HG02970 (cell line): ENCODE data around the gene PARD3.

Experiments used
- ATAC-seq: cut with Tn5 transposase; IDR thresholded peaks from one replicate; pipeline ENCODE4 v1.9.1; 2021; ENCODE audit warnings: mild to moderate bottlenecking, moderate library complexity, moderate number of reproducible peaks; ENCODE audit not compliant: unreplicated experiment, low FRiP score

PARD3 gene

GRCh38 chr10:34599026-34599795 is 215.9 kb downstream of the PARD3 start:
- ATAC-seq = no peak

- no peak for ATAC-seq
Observed at GRCh38 chr10:34596351-34596750, 218.7 kb downstream of the PARD3 start.

- ATAC-seq = no peak
Observed at GRCh38 chr10:34593930-34594329, 221.2 kb downstream of the PARD3 start.

GRCh38 chr10:34593374-34593890 is 221.7 kb downstream of the PARD3 start:
- ATAC-seq = no peak

DNA sequence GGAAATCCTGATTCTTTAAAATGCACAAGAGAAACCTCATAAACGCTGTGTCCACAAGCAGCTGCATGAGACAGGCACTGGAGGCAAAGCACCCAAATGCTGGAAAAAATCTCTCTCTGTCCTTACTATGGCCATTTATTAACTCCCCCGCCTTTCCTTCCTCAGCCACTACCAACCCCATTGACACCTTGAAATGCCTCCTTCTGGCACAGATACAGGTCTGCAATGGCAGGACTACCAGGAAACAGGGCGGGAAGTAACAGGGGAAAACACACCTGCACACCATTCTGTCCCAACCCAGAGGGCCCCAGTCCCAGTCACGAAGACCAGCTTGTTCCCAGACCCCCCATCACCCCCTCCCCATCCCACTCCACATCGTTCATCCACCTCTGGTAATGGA is 224.3 kb downstream of the PARD3 start:
- ATAC-seq = no peak

DNA sequence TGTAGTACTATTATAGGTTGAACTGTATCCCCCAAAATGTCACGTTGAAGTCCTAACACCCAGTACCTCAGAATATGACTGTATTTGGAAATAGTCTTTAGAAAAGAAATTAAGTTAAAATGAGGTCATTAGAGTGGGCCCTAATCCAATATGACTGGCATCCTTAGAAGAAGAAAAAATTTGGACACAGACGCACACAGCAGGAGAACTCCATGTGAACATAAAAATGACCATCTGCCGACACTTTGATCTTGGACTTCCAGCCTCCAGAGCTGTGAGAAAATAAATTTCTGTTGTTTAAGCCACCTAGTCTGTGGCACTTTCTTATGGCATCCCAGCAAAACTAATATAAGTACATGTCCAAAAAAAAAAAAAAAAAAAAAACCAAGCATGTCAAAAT is 225.8 kb downstream of the PARD3 start:
- no peak for ATAC-seq

DNA sequence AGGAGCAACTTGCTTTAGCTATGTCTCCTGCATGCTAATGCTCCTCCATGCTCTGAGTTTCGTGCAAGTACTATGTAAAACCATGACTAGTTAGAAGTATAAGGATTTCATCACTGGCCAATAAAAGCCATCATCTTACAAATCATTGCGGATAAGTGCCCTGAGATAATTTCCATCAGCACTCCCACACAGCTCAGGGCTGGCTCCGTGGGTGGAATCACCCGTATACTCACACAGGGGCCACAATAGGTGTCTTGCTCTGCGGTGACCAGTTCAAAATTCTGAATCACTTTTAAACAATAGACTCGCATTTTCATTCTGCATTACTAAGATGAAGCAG is 227.4 kb downstream of the PARD3 start:
- no peak for ATAC-seq

GRCh38 chr10:34587002-34587679 is 228.0 kb downstream of the PARD3 start:
- ATAC-seq = no peak

DNA sequence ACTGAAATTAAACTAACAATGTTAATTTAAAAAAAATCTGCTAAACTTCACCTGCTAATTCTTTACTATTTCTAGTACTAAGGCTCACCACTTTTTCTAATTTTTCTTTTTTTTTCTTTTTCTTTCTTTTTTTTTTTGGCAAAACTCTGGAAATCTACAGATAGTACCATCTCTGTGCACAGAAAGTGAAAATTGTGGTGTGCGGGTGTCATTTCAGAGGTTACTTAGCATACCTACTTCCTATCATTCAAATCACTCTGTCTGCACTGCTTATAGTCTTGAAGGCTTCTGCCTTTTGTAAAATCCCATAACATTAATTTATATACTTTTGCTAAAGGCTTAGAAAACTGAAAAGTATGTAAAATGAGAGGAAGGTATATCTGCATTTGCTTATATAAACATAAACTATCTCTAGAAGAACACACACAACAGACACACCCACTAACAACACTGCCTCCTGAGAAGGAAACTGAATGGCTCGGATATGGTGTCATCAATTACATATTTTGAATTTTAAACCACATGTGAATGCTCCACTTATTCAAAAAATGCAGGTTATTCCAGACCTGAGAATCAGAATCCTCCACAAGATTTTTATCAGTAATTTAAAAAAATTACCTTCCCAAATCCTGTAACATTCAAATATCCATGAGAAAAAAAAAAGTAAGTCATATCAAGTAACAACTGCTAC is 229.5 kb downstream of the PARD3 start:
- no peak for ATAC-seq

- no peak for ATAC-seq
Observed at GRCh38 chr10:34584164-34584563, 230.9 kb downstream of the PARD3 start.

DNA sequence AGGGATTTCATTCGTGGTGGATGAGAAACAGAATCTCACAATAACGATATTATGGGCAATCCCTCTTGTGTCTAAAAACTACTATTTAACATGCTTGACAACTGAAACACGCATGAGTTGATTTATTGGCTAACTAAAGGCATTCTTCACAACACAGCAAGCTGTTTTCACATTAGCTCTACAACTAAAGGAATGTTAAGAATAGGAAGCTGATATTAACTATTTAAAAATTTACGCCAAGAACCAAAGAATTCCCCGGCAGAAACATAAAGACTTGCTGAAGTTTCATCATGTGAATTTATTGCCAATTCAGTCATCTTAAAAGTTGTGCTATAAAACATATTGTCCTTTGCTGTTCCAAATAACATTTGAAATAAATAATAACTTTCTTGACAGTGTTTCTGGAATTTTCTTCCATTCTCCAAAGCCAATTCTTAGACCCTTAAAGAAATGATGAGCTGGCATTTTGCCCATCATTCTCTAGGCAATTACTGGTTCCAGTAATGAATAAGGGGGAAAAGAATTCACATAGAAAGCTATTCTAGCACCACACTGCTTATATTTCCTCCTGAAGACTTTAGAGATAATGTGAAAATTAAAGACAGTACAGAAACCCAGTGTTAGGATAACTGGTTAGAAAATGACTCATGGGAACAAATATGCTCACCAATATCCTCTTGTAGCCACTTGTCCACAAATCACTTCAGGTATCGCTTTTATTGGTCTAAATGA is 233.1 kb downstream of the PARD3 start:
- no peak for ATAC-seq

GRCh38 chr10:34580643-34581042 is 234.5 kb downstream of the PARD3 start:
- ATAC-seq = no peak

DNA sequence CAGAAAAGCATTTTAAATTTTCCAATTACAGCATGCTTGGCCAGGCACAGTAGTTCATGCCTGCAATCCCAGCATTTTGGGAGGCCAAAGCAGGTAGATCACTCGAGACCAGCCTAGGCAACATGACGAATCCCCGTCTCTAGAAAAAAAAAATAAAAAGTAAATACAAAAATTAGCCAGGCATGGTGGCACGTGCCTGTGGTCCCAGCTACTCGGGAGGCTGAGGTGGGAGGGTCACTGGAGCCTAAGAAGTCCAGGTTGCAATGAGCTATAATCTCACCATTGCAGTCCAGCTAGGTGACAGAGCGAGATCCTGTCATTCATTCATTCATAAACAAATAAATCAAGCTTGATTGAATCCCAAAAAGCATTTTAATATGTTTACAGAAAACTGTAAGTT is 234.9 kb downstream of the PARD3 start:
- ATAC-seq = no peak

DNA sequence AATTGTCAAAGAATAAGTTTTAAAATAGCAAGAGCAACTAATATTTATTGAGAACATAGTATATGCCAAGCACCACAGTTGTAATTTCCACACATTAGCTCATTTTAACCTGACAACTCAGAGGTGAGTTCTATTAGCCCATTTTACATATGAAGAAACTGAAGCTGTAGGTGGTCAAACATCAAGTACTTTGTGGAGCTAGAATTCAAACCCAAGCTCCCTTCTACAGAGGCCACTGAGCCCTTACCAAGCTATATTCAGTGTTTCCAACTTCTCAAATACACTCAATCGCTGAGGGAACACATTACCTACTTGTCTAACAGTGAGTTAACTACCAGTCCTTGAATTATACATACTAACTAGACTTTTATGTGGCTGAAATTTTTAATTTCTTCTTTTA is 236.6 kb downstream of the PARD3 start:
- no peak for ATAC-seq

DNA sequence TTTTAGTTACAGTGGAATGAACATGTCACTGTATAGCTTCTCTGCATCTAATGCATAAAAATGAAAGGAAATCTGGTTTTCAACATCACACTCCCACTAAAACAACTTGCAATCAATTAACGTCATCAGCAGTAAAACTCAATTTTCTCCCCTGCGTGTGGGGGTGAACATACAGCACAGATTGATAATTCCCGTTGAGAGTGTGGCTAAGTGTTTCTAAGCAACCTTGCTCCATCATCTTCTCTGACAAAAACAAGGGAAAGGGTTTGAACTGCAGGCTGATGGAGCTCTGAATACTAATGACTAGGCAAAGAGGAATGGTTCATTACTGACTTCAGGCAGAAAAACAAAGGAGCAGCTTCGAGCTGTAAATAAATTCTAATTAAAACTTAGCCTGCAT is 238.3 kb downstream of the PARD3 start:
- no peak for ATAC-seq

DNA sequence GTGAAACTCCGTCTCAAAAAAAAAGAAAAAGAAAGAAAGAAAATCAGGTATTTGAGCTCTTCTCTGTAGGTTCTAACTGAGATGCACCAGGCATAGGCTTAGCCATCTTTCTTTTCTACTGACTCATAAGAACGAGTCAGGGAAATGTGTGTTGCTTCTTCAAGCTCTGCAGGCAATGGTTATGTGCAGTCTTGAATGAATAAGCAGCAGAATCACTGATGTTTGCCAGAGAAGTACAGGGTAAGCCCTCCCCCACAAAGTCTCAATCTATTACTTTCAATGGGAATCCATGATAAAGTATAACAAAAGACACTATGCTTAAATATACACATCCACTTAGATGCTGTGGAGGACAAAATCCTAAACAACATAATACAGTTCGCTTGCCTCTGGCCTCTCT is 239.2 kb downstream of the PARD3 start:
- ATAC-seq = no peak

DNA sequence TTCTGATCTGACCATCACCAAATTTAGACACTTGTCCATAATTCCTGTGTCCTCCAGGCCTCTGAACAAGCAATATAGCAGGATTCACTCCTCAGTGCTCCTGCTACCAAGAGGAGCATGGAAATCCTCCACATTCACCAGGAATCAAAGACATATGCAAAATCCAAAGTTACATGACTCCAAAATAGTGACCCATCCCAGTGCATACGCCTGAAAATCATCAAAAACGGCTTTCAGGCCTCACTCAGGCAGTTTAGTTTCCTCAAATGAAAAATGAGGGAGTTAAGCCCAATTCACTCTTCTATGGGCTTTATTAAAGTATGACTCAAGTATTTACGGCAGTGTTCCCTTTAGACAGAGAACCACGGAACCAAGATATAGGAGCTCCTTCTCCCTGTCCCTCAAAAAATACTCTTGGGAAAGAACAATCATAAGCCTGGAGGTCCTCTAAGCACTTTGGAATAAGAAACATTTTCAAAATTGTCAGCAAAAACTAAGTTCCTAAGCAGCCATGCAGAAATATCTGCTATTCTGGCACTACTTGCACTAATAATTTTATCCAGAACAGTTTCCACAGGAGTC is 240.7 kb downstream of the PARD3 start:
- no peak for ATAC-seq

DNA sequence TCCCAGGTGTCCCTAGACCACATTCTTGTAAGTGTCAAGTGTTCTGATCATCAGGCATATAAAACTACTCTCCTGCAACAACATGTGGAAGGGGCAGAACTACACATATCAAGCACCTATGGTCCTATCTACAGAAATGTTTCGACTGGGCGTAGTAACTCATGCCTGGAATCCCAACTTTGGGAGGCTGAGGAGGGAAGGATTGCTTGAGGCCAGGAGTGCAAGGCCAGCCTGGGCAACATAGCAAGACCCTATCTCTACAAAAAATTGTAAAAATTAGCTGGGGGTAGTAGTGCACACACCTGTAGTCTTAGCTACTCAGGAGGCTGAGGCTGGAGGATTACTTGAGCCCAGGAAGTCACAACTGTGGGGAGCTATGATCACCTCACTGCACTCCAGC is 244.2 kb downstream of the PARD3 start:
- ATAC-seq = no peak

DNA sequence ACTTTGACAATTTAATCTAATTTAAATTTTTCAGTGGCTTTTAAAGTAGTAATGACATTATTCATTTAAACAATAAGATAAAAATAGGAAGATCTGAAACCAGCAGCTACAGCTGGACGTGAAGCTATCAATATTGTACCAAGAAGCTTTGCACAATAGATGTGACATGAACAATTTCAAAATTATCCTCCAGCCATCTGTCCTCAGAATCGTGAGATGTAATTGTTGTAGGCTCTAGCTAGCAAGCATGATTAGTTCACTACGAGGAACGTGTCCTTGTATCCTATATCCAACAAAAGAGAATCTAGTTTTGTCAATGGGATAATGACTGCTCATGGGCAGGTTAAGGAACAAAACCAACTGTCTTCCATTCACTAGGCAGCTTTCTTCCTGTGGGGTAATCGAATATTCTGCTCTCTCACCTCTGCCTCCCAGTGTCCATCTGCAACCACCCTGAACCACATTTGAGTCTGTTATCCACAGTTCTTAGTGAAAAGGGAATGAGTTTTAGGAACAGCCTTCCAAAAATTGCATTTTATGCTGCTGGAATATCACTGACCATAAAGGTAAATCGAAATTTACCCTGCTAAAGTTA is 247.3 kb downstream of the PARD3 start:
- no peak for ATAC-seq

DNA sequence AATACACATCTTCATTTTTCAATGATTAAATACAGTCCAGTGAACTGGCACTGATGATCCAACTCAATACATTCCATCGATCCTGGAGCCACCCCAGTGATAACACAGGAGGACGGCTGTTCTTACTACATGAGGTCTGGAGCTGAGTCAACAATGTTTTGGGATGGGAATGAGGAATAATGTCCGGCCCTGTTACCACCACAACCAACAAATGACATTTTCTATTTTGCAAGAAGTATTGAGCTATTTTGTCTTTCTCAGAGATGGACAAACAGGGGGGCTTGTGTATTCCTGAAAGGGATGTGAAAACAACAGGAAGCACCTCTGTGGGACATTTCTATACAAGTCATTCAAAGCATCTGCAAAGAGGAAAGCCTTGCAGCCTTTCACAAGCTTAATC is 249.2 kb downstream of the PARD3 start:
- ATAC-seq = no peak
